ENCODE measurements around the gene KMT2B.

Gene KMT2B

DNA sequence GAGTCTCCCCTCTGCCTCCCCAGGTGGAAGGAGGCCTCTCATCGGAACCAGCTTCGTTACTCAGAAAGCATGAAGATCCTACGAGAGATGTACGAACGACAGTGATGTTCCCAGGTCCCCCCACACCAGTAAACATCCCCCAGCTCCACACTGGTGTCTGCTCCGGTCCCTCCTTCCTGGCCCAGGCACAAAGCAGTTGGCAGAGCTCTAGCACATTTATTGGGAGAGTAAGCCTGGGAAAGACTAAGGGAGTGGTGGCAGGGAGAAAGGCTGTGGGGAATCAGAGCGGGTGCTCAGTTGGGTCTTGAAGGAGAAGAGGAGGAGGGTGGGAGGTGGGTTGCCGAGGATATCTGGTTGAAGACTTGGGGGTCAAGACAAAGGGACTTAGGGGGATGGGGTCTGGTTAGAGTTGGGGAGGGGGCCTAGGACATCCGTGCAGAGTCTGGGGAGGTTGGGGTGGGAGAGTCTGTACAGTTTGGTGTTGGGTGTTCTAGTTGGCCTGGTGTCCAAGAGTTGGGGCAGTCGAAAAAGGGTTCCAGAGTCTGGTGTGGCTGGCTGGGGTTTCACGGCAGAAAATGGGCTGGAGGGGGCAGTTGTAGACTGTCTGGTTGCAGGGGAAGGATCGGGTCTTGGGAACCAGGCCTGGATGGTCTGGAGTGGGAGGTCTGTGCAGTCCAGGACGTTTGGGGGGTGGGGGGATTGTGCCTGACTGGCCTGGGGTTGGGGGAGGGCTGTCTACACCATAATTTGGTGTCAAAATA, 36.7 kb downstream of the KMT2B start:
- TF ChIP-seq POLR2AphosphoS5 (IDR thresholded peaks at IDR 0.05; ENCODE audit: low read depth) (no peak), SPI1 (IDR thresholded peaks at IDR 0.05; ENCODE audit: borderline replicate concordance, low read depth) (no peak), GABPA (IDR thresholded peaks at IDR 0.05; ENCODE audit: low read depth) (no peak)
- TF ChIP-seq, protein P1, sequence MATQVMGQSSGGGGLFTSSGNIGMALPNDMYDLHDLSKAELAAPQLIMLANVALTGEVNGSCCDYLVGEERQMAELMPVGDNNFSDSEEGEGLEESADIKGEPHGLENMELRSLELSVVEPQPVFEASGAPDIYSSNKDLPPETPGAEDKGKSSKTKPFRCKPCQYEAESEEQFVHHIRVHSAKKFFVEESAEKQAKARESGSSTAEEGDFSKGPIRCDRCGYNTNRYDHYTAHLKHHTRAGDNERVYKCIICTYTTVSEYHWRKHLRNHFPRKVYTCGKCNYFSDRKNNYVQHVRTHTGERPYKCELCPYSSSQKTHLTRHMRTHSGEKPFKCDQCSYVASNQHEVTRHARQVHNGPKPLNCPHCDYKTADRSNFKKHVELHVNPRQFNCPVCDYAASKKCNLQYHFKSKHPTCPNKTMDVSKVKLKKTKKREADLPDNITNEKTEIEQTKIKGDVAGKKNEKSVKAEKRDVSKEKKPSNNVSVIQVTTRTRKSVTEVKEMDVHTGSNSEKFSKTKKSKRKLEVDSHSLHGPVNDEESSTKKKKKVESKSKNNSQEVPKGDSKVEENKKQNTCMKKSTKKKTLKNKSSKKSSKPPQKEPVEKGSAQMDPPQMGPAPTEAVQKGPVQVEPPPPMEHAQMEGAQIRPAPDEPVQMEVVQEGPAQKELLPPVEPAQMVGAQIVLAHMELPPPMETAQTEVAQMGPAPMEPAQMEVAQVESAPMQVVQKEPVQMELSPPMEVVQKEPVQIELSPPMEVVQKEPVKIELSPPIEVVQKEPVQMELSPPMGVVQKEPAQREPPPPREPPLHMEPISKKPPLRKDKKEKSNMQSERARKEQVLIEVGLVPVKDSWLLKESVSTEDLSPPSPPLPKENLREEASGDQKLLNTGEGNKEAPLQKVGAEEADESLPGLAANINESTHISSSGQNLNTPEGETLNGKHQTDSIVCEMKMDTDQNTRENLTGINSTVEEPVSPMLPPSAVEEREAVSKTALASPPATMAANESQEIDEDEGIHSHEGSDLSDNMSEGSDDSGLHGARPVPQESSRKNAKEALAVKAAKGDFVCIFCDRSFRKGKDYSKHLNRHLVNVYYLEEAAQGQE (IDR thresholded peaks at IDR 0.05; ENCODE audit: insufficient replicate concordance, low read depth): no peak
- TF ChIP-seq, protein P2, sequence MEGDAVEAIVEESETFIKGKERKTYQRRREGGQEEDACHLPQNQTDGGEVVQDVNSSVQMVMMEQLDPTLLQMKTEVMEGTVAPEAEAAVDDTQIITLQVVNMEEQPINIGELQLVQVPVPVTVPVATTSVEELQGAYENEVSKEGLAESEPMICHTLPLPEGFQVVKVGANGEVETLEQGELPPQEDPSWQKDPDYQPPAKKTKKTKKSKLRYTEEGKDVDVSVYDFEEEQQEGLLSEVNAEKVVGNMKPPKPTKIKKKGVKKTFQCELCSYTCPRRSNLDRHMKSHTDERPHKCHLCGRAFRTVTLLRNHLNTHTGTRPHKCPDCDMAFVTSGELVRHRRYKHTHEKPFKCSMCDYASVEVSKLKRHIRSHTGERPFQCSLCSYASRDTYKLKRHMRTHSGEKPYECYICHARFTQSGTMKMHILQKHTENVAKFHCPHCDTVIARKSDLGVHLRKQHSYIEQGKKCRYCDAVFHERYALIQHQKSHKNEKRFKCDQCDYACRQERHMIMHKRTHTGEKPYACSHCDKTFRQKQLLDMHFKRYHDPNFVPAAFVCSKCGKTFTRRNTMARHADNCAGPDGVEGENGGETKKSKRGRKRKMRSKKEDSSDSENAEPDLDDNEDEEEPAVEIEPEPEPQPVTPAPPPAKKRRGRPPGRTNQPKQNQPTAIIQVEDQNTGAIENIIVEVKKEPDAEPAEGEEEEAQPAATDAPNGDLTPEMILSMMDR (IDR thresholded peaks at IDR 0.05; ENCODE audit: insufficient read depth, low read length): no peak
- Histone ChIP-seq H3K27me3 (ENCODE audit: insufficient read depth, poor library complexity, severe bottlenecking) (no peaks in the 10 kb centered on the region), H3K4me3 (replicated peaks; ENCODE audit: insufficient read depth, low read length) (no peak overlapping the region), H3K27ac (replicated peaks) (no peak overlapping the region)
- DNase-seq (ENCODE audit: low read depth in 1 of 2, low spot score in 1 of 2): no peak

DNA sequence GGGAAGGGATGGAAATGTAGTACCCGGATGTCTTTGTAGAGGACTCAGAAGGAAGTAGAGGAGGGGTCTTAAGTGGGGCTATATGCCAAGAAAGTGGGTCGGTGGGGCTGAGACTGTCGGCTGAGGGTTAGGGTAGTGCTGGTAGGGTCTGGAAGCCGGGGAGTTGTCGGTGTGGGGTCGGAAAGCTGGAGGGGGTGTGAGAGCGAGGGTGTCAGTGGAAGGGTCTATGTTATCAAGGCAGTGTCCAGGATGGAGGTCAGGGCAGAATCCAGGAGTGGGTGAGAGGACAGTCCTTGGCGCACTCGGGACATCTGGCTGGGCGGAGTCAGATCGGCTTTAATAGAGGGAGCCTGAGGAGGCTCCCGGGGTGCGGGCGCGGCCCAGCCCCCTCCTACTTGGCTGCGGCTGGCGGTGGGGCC, 37.3 kb downstream of the KMT2B start:
- Histone ChIP-seq H3K27ac (replicated peaks) (no peak overlapping the region), H3K4me3 (replicated peaks; ENCODE audit: insufficient read depth, low read length) (no peak overlapping the region), H3K27me3 (ENCODE audit: insufficient read depth, poor library complexity, severe bottlenecking) (no peaks in the 10 kb centered on the region)
- no peak for TF ChIP-seq POLR2AphosphoS5 (IDR thresholded peaks at IDR 0.05; ENCODE audit: low read depth)
- no peak for DNase-seq (ENCODE audit: low read depth in 1 of 2, low spot score in 1 of 2)

DNA sequence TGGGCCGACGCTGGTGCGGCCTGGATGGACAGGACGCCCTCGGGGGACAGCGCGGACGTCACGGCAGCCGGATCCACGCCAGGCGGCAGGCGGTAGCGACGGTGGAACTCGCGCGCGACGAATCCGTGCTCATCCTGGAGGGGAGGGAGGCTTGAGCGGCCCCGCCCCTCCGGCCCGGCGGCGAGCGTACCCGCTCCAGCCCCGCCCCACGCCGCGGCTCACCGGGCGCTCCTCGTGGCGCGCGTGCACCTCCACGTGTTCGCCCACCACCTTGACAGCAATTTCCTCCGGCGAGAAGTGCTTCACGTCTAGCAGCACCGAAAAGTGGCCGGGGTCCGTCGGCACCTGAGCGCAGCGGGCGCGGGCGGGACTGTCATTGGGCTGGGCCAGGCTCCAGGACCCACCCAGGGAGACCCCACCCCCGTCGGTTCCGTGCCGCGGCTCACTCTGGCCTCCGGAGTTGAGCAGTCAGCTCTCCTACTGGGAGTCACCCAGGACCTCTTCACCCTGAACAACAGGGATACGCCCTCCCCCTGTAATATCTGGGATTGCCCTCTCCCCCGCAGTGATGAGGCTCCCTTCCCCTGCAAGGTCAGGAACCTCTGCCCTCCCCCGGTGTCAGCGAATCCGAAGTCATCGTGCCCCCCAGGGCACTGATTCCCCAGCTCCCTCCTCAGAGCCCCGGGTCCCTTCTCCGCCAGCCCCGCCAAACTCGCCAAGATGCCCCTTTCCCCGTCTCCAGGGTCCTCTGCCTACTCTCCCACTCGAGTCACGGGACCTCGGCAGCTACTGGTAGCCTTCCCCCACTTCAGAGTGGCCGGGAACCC, 38.0 kb downstream of the KMT2B start:
- Histone ChIP-seq H3K27ac (replicated peaks) (no peak overlapping the region), H3K4me3 (replicated peaks; ENCODE audit: insufficient read depth, low read length) (no peak overlapping the region), H3K27me3 (ENCODE audit: insufficient read depth, poor library complexity, severe bottlenecking) (no peaks in the 10 kb centered on the region)
- no peak for DNase-seq (ENCODE audit: low read depth in 1 of 2, low spot score in 1 of 2)
- TF ChIP-seq POLR2AphosphoS5 (IDR thresholded peaks at IDR 0.05; ENCODE audit: low read depth) (no peak), GABPA (IDR thresholded peaks at IDR 0.05; ENCODE audit: low read depth) (no peak), SPI1 (IDR thresholded peaks at IDR 0.05; ENCODE audit: borderline replicate concordance, low read depth) (no peak)
- TF ChIP-seq, protein P1 (IDR thresholded peaks at IDR 0.05; ENCODE audit: insufficient replicate concordance, low read depth): no peak
- TF ChIP-seq, protein P2 (IDR thresholded peaks at IDR 0.05; ENCODE audit: insufficient read depth, low read length): no peak
